Endothelial cell of umbilical vein (primary cell): Measurements from ENCODE around the gene SPIB. TPM values are rescaled to one million over a fixed set of nuclear protein-coding genes. Genes with fewer than 3 reads are reported as not detected.

Experiments
- BruUV-seq: library from RNA; stranded (reverse); fragments of 400-500 nt; replicated peaks from 2 replicates; lab custom pipeline; 2021; lab: Mats Ljungman, UMichigan
- CTCF ChIA-PET: fragments of 300-600, 350-600 bp; sonication (Branson Sonifier 250); formaldehyde crosslinking; loops from one replicate; lab custom pipeline; 2021; ENCODE audit warnings: antibody characterized with exemption, inconsistent platforms; lab: Charles Lee
- POLR2A ChIA-PET: fragments of 300-600, 350-600 bp; sonication (Branson Sonifier 250); formaldehyde crosslinking; loops from one replicate; lab custom pipeline; 2021; ENCODE audit warnings: antibody characterized with exemption, inconsistent platforms; lab: Charles Lee
- DNase-seq: peaks from one replicate; pipeline ENCODE4 v3.0.0-alpha.2; 2011; ENCODE audit warnings: low read depth, low spot score
- FAIRE-seq: peaks from 2 replicates; lab custom pipeline; 2011; peaks lifted over from hg19 to GRCh38; lab: Jason Lieb, UNC
- H2AFZ ChIP-seq: 2 replicates; pipeline ENCODE4 v1.6.0; 2012; ENCODE audit warnings: low read depth, low read length, control low read depth, inconsistent platforms
- H3K27ac ChIP-seq: 2 replicates; pipeline ENCODE4 v1.5.1; 2011; ENCODE audit warnings: low read depth, mild to moderate bottlenecking, control low read depth, low read length, moderate library complexity; ENCODE audit not compliant: insufficient read depth
- H3K27me3 ChIP-seq, 2 experiments: 2 replicates each; pipeline versions ENCODE4 v1.6.0 to v1.6.1; 2011; ENCODE audit warnings: low read length in 2 of 2, mixed read lengths in 1 of 2; ENCODE audit not compliant: control insufficient read depth in 2 of 2, insufficient read depth in 2 of 2
- H3K36me3 ChIP-seq, 2 experiments: 2 replicates in 1 of 2; 3 replicates in 1 of 2; pipeline ENCODE4 v1.5.1; 2011; ENCODE audit warnings: low read length in 2 of 2, mild to moderate bottlenecking in 1 of 2, moderate library complexity in 1 of 2; ENCODE audit not compliant: control insufficient read depth in 2 of 2, insufficient read depth in 2 of 2; ENCODE audit errors: extremely low read depth in 1 of 2
- H3K4me1 ChIP-seq: 3 replicates; pipeline ENCODE4 v1.5.1; 2011; ENCODE audit warnings: mild to moderate bottlenecking, low read length; ENCODE audit not compliant: control insufficient read depth, insufficient read depth; ENCODE audit errors: extremely low read depth
- H3K4me2 ChIP-seq: 2 replicates; pipeline ENCODE4 v1.6.1; 2011; ENCODE audit warnings: low read length, control low read depth, mixed read lengths; ENCODE audit not compliant: insufficient read depth
- H3K4me3 ChIP-seq, 3 experiments: fragments of 200-600 bp in 1 of 3; sonication (generic), shearing (Covaris generic) in 1 of 3; replicated peaks in 1 of 3; 2 replicates each; pipeline ENCODE4 v1.5.1; 2011 to 2016; ENCODE audit warnings: control low read depth in 3 of 3, low read length in 3 of 3, mild to moderate bottlenecking in 2 of 3, inconsistent platforms in 1 of 3, low read depth in 1 of 3, moderate library complexity in 1 of 3; ENCODE audit not compliant: insufficient read depth in 1 of 3
- H3K79me2 ChIP-seq: 2 replicates; pipeline ENCODE4 v1.6.0; 2012; ENCODE audit warnings: low read length, inconsistent platforms; ENCODE audit not compliant: control insufficient read depth, insufficient read depth
- H3K9ac ChIP-seq: replicated peaks from 2 replicates; pipeline ENCODE3; 2011; ENCODE audit warnings: low read length, control low read depth; ENCODE audit not compliant: insufficient read depth; ENCODE audit errors: extremely low read depth
- H3K9me1 ChIP-seq: replicated peaks from 3 replicates; pipeline ENCODE4 v1.6.0; 2011; ENCODE audit warnings: mild to moderate bottlenecking, low read length; ENCODE audit not compliant: control insufficient read depth, insufficient read depth; ENCODE audit errors: extremely low read depth
- H3K9me3 ChIP-seq: replicated peaks from 2 replicates; pipeline ENCODE4 v1.5.1; 2012; ENCODE audit warnings: low read length, inconsistent platforms; ENCODE audit not compliant: control insufficient read depth, insufficient read depth
- H4K20me1 ChIP-seq: replicated peaks from 2 replicates; pipeline ENCODE3; 2011; ENCODE audit warnings: mild to moderate bottlenecking, low read length; ENCODE audit not compliant: control insufficient read depth, insufficient read depth; ENCODE audit errors: extremely low read depth
- CTCF ChIP-seq, 2 donors: IDR thresholded peaks; 1 replicate in 1 of 2; 2 replicates in 1 of 2; pipeline ENCODE4 v1.5.1; 2011; ENCODE audit warnings: low read length in 2 of 2, mild to moderate bottlenecking in 2 of 2, moderate library complexity in 2 of 2, control low read depth in 1 of 2, inconsistent platforms in 1 of 2, low read depth in 1 of 2; ENCODE audit not compliant: insufficient read depth in 1 of 2; ENCODE audit errors: extremely low read depth in 1 of 2
- EZH2 ChIP-seq: IDR thresholded peaks from 2 replicates; pipeline ENCODE4 v1.6.1; 2012; ENCODE audit warnings: borderline replicate concordance, low read depth, mild to moderate bottlenecking, moderate library complexity, low read length, inconsistent platforms; ENCODE audit not compliant: severe bottlenecking
- FOS ChIP-seq: IDR thresholded peaks from 2 replicates; pipeline ENCODE4 v1.6.1; 2011; ENCODE audit warnings: mild to moderate bottlenecking, low read length, moderate library complexity, borderline replicate concordance; ENCODE audit not compliant: insufficient read depth
- GATA2 ChIP-seq: IDR thresholded peaks from 2 replicates; pipeline ENCODE4 v1.7.0; 2011; ENCODE audit warnings: low read depth, mild to moderate bottlenecking, moderate library complexity, mixed read lengths, low read length; ENCODE audit not compliant: insufficient read length, insufficient read depth
- JUN ChIP-seq: IDR thresholded peaks from 2 replicates; pipeline ENCODE4 v1.6.1; 2011; ENCODE audit warnings: borderline replicate concordance, low read depth; ENCODE audit not compliant: insufficient read length, insufficient read depth
- MAX ChIP-seq: IDR thresholded peaks from 2 replicates; pipeline ENCODE4 v1.6.1; 2011; ENCODE audit not compliant: insufficient read depth, insufficient read length
- MYC ChIP-seq: IDR thresholded peaks from one replicate; pipeline ENCODE4 v1.6.1; 2011; ENCODE audit warnings: mild to moderate bottlenecking, low read depth, low read length
- POLR2A ChIP-seq: IDR thresholded peaks from 2 replicates; pipeline ENCODE4 v1.6.1; 2012; ENCODE audit warnings: low read depth, mild to moderate bottlenecking, control low read depth, low read length
- POLR2AphosphoS5 ChIP-seq: IDR thresholded peaks from 2 replicates; pipeline ENCODE4 v1.6.1; 2012; ENCODE audit warnings: low read depth, mild to moderate bottlenecking, control low read depth, low read length, moderate library complexity; ENCODE audit not compliant: insufficient read depth
- dilution Hi-C: fragments of 300-500 bp; cut with MboI; formaldehyde crosslinking; loops from one replicate; pipeline ENCODE4 v1.15.0; 2019; ENCODE audit warnings: low sequenced_read_pairs; ENCODE audit not compliant: extremely low pct_ligation_motif_present
- intact Hi-C: fragments of 100-400 bp; cut with micrococcal nuclease; formaldehyde crosslinking; loops from one replicate; pipeline ENCODE4 v1.10.0; 2022
- polyA plus RNA-seq, 4 experiments: library from polyadenylated mRNA; depleted of rRNA in 3 of 4; stranded (reverse) in 3 of 4; unstranded in 1 of 4; fragments of >200 nt; gene quantifications; 2 replicates each; pipeline versions ENCODE4 v1.2.1 to v1.2.3, GENCODE V29; 2011 to 2012; ENCODE audit warnings: missing spikeins in 1 of 4
- total RNA-seq: library from RNA; stranded (reverse); gene quantifications from 2 replicates; pipeline ENCODE4 v1.2.3, GENCODE V29; 2021

The SPIB gene
- total and polyA plus RNA-seq, 2 donors (not counting 3 experiments of a cell fraction or from before 2014, with no cell fraction given): not detected

GRCh38 chr19:50383852-50384684 is 34.7 kb upstream of the SPIB start, which contains the start of gene POLD1:
Gene POLD1 (plus strand): TSS chr19:50384347. CDS start chr19:50398852, 14,505 bp downstream.
- DNase-seq: peak; percentile 99
- Histone ChIP-seq H2AFZ (peak within 1 kb of the TSS; percentile 71), H4K20me1 (no peaks in the 10 kb centered on the region), H3K36me3 (peaks cover 0 to 22% of the 10 kb centered on the region in 2 experiments), H3K9me3 (no peaks in the 10 kb centered on the region), H3K4me3 (peak within 1 kb of the TSS; percentile 71 to 94 (median 80)), H3K9me1 (no peaks in the 10 kb centered on the region), H3K4me2 (peak within 1 kb of the TSS; percentile 98), H3K79me2 (peaks cover 27% of the 10 kb centered on the region), H3K9ac (peak within 1 kb of the TSS; percentile 86), H3K27ac (peak within 1 kb of the TSS; percentile 63), H3K4me1 (peaks cover 16% of the 10 kb centered on the region), H3K27me3 (no peaks in the 10 kb centered on the region)
- dilution Hi-C loops: no loop called here
- BruUV-seq: no TSS peak
- TF ChIP-seq POLR2A: peak; percentile 79
- peak; percentile 30 for TF ChIP-seq MYC
- TF ChIP-seq EZH2: no peak
- no peak for TF ChIP-seq CTCF (IDR thresholded peaks at IDR 0.05; ENCODE audit: extremely low read depth in 1 of 2, insufficient read depth in 1 of 2, low read depth in 1 of 2, low read length in 2 of 2)
- TF ChIP-seq GATA2: no peak
- peak; percentile 30 for TF ChIP-seq POLR2AphosphoS5
- TF ChIP-seq MAX: peak; percentile 61
- no peak for TF ChIP-seq FOS
- TF ChIP-seq JUN: no peak
- ChIA-PET CTCF (interaction anchor here (0.9 to 1.9 kb wide), 8 partner anchors 14 to 83 kb away, joined by 3 to 12 read pairs (median 4); partner anchors contain the start of gene KCNC3), POLR2A (interaction anchor here (1.4 kb wide), 1 partner anchor 8 kb away, joined by 4 read pairs; the partner anchor contains the start of gene NR1H2)
- peak; percentile 97 for FAIRE-seq
- intact Hi-C loops: loop anchor here (1.0 kb wide), 6 partner anchors 8 to 507 kb away; partner anchors contain the start of genes AKT1S1, JOSD2, NR1H2 and TBC1D17
